GM21390 (cell line): ENCODE results near the gene AKAP8.
"Not testable (repeated sequence)": the region's sequence is repeated elsewhere in the genome, so short reads cannot be mapped to it uniquely, and the experiment has no call there.

Experiments used
- ATAC-seq: cut with Tn5 transposase; IDR thresholded peaks from one replicate; pipeline ENCODE4 v1.9.1; 2021; ENCODE audit not compliant: unreplicated experiment

AKAP8 gene

DNA sequence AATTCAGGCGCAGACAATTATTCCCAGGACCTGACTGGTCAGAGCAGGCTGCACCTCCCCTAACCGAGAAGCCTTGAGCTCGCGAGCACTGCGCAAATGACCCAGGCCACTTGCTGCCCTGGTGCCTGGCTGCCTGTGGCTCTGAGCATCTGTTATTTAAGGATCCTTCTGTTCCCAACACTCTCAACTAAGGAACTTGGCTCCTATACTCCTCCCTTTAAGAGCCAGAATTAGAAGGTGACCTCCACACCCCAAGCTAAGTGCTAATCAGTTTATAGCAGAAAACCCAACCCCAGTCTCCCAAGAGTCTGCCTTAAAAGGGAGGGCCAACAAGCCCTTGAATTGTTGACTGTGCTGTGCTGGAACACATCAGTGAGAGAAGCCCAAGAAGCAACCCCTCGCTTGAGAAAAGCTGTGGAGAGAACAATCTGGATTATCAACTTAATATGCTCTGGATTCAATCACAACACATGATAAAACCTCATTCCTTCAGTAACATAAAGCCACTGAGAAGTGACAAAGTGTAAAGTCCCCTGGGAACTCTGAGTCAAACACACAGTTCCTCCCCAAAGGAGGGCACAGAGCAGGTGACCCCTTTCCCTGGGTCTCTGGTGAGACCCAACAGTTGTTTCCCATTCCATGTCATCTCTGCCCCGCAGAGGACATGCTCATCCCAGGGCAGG is 24.7 kb upstream of the AKAP8 start:
- no peak for ATAC-seq

DNA sequence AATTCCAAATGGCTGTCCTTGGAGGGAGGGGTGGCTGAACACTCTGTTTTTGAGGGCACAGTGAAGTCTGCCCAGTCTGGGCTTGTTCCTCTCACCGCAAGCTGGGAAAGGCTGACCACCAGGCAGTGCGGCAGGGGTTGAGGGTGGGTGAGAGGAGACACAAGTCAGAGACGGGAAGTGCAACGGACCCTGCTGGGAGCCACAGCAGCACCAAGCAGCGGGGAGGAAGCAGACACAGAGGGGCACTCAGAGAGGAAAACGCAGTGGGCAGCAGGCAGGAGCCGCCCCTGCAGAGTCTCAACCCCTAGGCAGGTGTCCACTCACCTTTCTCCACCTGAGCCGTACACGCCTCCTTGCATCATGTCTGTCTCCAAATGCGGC is 23.6 kb upstream of the AKAP8 start:
- no peak for ATAC-seq

DNA sequence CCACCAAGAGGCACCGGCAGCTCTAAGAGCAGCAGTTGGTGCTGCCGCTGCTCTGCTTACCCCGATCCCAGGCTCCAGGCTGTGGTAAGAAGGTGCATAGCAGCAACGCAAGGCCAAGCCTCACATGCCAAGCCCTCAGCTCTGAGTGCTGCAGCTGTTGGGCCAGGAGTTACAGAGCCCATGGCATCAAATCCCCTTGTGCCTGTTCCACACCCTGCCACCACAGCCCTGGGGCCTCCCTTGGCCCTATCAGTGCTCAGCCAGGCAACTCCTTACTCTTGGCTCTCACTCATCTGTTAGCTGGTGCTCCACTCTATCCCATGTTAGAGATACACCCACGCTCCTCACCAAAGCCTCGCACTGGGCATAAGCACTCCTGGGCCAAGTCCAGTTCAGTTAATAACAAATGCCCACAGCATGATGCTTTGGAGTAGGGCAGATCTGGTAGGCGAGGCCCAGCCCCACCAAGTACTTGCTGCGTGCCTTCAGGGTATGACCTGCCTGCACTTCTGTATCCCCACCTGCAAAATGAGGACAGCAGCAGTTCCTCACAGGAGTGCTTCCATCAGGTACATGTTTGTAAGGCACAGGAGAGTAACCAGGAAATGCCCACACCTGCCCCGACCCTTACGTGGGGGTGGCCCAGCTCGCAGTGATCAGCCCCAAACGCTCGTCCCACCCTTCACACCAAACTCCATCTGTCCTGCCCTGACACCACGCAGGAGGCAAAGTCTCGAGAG is 23.0 kb upstream of the AKAP8 start:
- no peak for ATAC-seq

DNA sequence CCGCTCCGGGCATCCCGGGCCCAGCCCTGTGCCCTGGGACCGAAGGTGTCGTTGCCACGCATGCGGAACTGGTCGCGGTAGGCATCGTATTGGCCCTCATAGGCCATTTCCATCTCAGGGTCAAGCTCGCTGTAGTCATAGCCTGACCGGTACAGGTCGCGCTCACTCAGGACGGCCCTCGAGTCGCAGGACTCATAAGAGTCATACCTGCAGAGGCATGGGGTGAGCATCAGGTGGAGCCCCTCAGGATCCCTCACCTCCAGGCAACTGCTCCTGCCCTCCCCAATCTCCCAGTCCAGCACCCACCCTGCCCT is 21.8 kb upstream of the AKAP8 start:
- no peak for ATAC-seq

DNA sequence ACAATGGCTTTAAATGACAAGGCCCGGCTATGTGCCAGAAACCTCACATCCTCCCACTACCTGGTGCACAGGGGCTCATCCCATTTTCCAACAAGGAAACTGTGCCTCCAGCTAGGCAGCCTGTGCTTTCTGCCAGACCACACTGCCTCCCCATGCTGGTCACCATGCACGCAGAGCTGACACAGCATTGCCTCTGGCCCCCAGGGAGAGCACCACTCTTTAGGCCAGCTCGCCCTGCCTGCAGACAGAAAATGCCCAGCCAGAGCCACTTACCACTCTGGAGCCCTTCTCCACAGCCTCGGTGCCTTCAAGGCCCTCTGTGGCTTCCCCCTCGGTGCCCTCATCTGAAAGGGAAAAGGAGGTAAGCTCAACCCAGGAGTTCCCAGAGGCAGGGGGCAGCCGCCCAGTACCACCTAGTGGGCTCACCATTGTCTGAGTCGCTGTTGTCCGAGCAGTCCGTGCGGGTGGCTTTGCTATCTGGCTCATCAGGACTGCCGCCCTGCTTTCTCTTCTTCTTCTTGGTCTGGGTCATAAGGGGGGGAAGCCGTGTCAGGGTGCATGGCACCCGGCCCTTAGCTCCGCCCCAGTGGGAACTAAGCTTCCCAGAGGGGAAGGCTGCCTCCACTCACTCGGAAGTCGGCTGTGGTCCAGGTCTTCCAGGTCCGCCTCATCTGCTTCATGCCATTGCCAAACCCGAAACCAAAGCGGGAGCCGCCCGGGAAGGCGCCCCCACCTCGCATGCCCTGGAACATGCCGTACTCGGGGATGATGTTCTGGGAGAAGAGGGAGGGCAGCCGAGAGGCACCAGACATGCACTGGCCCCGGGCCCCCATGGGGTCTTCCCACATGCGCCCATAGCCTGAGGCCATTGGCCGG is 21.2 kb upstream of the AKAP8 start:
- ATAC-seq: no peak

DNA sequence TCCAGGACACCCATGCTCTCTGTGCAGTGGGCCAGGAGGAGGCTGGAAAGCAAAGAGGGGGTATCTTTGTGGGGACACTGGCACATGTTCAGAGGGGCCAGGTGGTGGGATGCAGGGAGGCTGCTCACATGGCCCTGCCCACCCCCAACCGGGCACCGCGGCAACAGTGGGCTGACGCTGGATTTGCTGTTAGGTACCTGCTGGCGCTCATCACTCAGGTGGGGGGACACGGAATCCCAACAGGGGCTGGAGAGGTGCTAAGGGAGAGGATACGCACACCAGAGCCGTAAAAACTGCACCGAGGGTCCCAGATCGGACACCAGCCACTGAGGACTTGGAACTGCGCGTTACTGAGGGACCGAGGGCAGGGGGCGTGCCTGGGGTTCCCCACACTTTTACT is 20.0 kb upstream of the AKAP8 start:
- no peak for ATAC-seq

DNA sequence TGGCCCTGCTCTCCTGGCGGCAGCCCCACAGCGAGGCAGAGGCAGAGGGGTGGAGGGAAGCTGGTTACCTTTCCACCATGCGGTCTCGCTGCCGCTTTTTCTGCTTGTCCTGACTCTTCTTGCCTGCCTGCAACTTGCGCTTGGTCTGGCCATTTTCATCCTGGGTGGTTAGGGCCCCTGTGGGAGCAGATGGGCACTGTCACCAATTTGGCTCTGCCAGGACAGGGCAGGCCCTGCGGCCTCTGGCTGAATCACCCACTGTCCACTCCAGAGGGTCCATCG is 19.6 kb upstream of the AKAP8 start:
- no peak for ATAC-seq

DNA sequence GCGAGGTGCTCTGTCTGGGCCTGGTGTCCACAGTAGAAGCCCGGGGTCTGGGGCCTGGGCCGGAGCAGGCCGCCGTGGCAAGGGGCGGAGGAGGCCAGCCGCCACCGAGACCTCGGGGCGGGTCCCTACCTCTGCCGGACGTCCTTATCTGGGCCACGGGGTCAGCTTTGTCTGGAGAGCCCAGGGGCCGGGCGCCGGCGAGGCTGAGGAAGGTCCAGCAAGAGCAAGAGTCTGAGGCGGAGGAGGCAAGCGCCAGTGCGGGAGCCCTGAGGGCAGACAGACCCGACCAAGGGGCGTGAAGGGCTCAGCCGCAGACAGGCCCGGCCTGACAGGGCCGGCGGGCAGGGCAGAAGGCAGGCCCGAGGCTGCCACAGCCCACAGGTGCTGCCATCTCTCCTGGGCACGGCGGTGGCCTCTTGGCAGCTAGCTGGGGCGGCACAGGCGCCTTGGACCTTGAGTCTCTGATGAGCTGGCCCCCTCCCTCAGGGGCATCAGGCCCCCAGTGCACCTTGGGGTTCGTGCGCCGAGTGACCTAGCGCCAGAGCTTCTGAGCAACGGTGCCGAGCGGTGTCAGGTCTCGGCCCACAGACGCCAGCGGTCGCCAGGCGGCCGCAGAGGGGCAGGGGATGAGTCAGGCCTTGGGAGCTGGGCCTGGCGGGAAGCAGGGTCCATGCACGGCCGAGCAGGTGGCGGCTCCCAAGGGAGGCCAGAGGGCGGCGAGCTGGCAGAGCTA is 19.1 kb upstream of the AKAP8 start:
- ATAC-seq: no peak

DNA sequence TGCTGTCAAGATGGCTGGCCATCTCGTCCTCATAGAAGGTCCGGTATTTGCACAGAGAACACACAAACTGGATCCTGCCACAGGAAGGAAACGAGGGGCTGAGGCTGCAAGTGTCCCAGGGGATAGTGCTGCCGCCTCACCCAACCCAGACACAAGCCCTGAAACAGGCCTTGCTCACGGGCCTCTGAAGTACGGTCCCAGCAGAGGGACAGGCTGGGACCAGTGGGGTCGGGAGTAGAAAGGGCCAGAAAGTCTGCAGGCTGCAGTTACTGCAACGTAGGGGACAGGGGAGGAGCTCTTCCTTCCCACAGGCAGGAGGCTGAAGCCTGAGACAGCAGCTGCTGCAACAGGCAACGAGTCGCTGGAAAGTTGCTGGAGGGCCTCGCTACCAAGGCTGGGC is 18.2 kb upstream of the AKAP8 start:
- no peak for ATAC-seq

DNA sequence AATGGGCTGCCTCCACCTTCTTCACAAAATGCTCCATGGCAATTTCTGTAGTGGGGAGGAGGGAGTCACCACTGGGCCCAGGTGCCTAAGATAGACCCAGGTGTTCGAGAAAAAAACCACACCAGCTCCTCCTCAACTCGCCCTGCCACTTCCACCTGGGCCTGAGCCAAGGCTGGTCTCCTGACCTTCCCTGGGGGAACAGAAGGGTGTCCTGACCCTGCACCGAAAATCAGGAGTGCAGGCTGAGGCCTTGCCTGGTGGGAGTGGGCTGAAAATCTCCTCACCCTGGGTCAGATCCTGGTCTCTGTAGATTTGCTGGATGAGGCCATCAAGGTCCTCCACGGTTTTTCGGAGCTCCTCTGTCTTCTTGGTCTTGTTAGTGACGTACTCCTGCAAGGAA is 17.6 kb upstream of the AKAP8 start:
- no peak for ATAC-seq

DNA sequence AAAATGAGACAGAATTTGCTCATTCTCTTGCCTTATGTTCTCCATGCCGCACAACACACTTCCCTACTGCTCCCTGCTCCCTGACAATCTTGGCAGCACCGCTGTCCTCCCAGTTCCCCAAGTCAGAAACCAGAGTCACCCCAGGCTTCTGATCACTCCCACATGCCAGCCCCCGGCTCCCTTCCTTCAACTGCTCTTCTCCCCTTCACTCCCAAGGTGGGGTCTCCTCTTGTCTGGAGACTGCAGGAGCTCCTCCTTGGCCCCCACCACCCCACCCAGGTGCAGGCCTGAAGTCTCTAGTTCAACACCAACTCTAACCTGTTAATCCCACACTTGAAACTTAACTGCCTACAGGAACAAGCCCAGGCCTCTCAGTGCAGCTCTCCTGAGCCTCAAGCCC is 16.8 kb upstream of the AKAP8 start:
- no peak for ATAC-seq

DNA sequence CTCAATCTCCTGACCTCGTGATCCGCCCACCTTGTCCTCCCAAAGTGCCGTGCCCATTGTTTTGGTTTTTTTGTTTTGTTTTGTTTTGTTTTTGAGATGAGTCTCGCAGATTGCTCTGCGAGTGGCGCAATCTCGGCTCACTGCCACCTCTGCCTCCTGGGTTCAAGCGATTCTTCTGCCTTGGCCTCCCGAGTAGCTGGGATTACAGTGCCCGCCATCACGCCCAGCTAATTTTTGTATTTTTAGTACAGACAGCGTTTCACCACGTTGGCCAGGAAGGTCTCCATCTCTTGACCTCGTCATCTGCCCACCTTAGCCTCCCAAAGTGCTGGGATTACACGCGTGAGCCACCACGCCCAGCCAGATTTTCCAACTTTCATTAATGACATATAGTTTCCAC is 15.7 kb upstream of the AKAP8 start:
- ATAC-seq: not testable (repeated sequence)

DNA sequence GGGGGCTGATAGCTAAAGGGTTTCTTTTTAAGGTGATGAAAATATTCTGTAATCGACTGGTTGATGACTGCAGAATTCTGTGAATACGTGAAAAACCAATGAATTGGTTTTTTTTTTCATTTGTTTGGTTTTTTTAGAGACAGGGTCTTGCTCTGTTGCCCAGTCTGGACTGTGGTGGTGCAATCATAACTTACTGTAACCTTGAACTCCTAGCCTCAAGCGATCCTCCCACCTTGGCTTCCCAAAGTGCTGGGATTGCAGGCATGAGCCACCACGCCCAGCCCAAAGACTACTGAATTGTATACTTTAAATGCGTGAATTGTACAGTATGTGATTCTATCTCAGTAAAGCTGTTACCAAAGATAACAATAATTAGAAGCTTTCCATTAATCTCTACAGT is 14.8 kb upstream of the AKAP8 start:
- ATAC-seq: no peak

DNA sequence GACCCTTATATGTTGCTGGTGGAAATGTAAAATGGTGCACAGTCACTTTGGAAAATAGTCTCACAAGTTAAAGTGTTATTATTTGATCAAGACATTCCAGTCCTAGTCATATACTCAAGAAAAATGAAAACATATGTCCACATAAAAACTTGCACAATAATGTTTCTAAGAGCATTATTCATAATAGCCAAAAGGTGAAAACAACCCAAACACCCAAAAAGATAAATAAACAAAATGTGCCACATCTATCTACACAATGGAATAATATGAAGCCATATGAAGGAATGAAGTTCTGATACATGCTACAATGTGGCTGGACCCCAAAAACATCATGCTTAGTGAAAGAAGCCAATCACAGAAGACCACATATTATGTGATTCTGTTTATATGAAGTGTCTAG is 14.4 kb upstream of the AKAP8 start:
- no peak for ATAC-seq

DNA sequence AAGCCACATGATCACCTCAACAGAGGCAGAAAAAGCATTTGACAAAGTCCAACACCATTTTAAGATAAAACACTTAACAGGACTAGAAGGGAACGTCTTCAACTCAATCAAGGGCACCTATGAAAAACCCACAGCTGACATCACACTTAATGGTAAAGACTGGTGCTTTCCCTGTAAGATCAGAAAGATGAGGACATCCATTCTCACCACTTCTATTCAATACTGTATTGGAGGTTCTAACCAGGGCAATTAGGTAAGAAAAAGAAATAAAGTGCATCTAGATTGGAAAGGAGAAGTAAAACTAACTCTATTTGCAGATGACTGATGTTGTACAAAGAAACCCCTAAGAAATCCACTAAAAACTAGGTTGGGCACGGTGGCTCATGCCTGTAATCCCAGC is 11.2 kb upstream of the AKAP8 start:
- no peak for ATAC-seq

DNA sequence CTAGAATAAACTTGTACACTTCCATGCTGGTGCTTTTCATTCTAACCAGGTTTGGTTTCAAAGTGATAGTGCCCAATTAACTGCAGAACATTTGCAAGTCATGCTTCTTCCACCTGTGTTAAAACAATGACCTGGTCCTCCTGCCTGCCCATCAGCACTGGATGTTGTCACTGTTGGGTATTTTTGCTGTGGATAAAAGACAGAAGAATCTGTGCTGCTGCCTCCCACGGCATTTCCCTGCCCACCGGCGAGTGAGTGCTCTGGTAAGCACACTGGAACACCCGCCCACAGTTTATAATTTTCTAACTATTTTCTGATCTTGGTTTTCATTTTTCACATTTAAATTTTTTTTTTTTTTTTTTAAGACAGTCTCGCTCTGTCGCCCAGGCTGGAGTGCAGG is 2.3 kb upstream of the AKAP8 start:
- no peak for ATAC-seq

DNA sequence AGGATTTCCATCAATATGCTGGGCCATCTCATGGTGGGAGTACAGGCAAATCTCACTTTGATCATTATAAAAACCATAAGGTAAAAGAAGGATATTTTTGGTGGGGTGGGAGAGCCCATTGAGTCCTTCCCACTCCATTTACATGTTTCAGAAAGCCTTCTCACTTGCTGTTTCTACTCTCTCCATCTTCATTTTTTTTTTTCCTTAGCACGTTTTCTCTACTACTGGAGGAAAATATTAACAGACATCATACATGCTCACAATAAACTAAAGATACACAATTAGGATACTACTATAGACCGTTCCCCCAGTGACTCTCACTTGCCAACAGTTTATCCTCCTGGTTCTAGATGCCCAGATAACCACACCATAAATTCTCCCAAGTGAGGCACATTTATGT is 1.8 kb upstream of the AKAP8 start:
- no peak for ATAC-seq

DNA sequence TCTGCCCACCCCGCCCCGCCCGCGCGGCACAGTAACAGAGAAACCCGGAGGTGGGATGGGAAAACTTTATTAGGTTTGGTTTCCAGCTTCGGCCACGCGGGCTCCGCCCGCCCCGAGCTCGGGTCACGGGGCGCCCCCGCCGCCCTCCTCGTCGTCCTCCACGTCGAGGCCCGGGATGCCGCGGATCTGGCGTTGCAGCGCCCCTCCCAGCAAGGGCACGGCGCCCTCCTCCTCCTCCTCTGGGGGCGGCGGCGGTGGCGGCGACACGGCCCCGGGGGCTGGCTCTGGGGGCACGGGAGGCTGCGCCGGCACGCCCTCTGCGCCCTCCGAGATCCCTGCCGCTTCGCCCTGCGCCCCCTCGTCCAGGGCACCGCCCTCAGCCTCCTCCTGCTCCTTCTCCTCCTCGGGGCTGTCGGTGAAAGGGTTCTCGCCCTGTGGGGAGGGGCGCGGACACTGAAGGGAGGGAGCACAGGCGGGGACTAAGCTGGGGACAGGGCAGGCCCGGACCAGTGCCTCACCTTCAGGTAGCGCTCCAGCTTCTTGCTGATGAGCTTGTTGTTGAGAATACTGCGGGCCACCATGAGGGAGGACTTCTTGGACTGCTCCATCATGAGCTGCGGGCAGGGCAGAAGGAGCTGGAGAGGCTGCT is 536 bp upstream of the AKAP8 start:
- peak; percentile 12 for ATAC-seq

DNA sequence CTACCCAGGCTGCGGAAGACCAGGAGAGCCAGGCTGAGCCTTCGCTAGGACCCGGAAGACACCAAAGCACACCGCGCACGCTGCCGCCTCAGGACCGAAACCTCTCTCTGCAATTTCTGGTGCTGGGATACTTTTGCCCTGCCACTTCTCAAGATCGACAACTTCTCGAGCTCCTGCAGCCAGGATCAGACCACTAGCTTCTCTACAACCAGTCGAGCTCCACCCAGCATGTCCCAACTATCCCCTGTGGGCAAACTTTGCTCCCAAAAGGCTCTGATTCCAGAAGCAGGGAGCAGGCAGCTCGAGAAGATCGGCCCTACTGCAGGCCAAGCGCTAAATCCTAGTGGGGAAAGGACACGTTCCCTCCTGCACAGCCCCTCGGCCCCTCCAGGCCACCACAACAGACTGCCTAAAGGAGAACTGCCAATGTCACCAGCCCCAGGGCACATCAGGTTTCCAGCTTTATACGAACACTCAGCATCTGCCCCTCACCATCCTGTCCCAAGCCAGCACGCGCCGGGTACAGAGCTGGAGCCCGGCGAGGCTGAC is 979 bp downstream of the AKAP8 start:
- ATAC-seq: no peak

DNA sequence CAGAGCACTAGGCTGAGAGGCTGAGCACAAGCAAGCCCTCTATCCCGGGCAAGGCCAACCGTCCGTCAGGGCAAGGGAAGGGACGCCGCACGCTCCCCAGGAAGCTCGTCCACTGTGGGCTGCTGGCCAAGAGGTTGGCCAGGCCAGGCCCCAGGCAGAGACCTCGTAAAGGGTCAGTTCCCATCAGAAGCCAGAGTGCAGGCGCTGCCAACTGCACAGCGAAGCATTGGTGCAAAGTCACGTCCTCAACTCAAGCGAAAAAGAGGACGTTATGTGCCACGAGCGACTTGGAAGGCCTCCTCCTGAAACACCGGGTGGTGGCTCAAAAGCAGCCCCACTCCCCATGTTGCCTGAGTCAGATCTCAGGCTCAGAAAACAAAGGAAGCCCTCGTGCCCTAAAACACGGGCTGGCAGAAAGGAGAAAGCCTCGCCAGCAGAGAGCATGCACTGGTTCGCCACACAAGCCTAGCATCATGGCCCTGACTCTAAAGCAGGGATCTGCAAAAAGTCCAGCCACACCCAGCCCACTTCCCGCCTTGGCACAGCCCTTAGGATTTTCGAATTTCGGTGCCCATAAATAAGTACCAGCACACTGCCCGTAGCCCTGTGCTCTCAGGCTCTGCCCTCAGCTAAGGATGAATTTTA is 4.7 kb downstream of the AKAP8 start:
- no peak for ATAC-seq
